HG03280 (cell line): ENCODE data around the gene BDKRB1.

Experiments
- ATAC-seq: cut with Tn5 transposase; IDR thresholded peaks from one replicate; pipeline ENCODE4 v1.9.1; 2021; ENCODE audit warnings: mild to moderate bottlenecking, moderate library complexity; ENCODE audit not compliant: unreplicated experiment

BDKRB1 gene

DNA sequence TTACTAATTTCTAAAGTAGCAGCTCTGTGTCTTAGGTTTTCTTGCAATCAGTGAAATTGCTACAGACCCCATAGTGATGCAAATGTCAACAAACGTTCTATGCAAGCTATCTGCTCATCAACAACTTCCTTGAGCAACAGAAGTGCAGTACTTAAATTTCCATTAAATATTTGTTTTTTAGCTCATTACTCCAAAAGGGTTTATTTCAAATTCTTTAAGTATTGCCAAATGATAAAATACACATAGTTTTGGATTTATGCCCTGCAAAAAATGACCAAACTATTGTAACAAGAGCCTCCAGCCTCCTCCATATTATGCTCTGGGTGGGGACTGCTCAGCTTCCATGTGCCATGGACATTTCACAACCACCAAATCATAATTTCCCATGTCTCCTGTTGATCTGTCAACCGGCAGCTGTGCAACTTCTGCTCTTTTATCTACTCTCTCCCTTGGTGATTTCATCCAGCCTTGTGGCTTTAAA is 4.4 kb downstream of the BDKRB1 start:
- ATAC-seq, result no peak

DNA sequence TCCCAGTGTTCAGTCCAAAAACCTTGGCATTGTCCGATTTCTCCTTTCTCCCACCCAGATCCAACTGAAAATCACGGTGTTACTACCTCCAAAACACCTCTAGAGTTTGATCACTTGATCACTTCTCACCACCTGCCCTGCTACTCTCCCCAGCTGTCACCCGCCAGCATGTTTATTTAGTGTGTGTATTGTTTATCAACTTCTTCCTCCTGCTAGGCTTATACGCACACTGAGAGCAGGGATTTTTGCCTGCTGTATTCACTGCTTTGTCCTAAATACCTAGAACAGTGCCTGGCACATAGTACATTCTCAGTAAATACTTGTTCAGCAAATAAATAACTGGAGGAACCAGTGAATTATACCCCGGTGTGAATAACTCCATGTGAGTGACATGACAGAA is 5.0 kb downstream of the BDKRB1 start:
- no peak for ATAC-seq

GRCh38 chr14:96261772-96262655 is 6.0 kb downstream of the BDKRB1 start:
- no peak for ATAC-seq

GRCh38 chr14:96263347-96264199 is 7.6 kb downstream of the BDKRB1 start:
- ATAC-seq, result no peak

DNA sequence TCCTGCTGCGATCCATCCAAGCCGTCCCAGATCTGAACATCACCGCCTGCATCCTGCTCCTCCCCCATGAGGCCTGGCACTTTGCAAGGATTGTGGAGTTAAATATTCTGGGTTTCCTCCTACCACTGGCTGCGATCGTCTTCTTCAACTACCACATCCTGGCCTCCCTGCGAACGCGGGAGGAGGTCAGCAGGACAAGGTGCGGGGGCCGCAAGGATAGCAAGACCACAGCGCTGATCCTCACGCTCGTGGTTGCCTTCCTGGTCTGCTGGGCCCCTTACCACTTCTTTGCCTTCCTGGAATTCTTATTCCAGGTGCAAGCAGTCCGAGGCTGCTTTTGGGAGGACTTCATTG is 8.2 kb downstream of the BDKRB1 start:
- ATAC-seq, result no peak

- no peak for ATAC-seq
Measured at GRCh38 chr14:96264853-96265252, 8.8 kb downstream of the BDKRB1 start.

DNA sequence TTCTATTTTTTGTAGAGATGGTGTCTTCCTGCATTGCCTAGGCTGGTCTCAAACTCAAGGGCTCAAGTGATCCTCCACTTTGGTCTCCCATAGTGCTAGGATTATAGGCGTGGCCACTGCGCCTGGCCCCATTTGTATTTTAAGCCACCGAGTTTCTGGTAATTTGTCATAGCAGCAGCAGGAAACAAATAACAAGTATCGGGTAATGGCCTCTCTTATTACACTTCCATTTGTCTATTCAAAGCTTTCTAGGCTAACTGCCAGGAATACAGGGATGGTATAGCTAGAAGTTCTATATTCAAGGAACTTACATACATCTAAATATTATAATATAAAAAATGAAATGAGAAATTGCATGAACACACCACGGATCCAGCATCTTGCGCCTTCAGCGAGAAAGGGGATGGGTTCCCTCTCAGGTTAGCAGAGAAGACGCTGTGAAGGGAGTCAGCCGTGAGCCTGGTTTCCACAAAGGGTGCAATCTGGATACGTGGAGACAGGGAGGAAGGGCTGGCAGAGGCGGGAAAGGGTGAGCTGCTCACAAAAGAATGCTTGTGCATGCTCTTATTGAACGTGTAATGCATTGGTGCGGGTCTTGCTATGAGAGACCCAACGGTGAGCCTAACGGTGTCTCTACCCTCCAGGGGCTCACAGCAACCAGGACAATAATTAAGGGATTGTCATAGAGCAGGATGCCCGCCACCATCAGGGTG is 9.5 kb downstream of the BDKRB1 start:
- no peak for ATAC-seq

DNA sequence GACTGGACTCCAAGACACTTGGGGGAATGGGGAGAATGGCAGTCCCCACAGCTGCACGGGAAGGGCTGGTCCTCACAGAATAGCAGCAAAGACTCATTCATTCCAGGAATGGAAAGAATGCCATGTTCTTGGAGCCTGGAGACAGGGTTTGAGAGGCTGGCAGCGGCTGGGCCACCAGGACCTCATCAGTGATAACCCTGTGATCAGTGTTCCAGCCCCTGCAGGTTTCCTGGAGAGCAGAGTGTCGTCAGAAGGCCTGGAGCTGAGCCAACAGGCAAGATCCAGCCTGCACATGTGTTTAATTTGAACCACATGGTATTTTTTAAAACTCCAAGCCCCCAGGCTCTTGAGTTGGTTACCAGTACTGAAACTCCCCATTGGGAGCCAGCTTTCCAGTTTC is 11.3 kb downstream of the BDKRB1 start:
- no peak for ATAC-seq

DNA sequence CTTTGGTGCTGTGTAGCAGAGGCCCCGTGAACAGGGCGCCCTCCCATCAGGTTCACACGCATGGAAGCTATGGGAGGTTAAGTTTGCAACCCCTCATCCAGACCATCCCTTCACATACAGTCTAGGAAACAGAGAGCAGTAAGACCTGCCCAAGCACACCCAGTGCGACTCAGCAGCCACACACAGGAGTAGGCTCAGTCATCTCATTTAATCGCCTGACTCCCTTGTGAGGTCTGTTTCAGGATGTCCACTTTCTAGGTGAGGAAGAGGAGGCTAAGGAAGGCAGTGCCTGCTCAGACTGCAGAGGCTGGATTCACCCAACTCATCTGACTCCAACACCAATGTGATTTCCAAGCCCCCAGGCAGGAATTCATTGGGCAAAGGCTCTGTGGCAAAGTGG is 11.9 kb downstream of the BDKRB1 start:
- no peak for ATAC-seq

DNA sequence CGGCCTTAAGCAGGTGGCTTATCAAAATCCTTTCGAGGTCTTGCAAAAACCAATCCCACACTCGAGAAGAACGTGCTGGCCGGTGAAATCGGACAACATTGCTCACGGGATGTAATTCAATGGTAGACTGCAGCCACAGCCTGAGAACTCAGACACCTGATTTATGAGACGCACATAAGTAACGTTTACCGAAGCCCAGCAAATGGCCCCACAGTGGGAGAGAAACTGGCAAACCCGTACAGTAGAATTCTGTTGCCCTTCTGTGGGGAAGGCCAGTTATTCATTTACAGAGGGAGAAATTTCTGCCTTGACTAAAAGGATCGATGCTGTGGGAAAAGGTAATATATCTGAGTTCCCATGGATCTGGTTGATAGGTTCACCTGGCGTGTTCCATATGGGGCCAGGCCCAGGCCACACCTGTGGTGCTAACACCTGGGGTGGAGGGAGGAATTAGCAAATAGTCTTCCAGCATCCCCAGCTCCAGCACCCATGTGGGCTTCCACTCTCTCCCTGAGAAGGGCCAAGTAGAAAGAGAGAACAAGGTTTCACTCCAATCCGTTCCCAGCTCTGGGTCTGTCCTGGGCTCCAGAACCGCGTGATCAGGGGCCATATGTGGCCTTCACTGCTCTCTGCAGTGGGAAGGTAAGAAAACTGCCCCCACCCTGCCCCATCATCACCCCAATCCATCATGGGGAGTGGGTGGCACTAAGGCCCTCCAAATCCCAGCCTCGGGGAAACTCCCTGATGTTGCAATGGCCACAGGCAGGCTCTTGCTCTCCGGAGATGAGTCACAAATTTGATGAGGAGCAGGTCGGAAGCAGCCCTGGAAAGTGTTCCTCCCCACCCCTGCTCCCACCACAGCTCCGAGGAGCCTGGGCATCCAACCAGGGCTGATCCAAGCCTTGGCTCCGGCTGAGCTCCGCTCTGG is 12.7 kb downstream of the BDKRB1 start:
- ATAC-seq, result no peak

DNA sequence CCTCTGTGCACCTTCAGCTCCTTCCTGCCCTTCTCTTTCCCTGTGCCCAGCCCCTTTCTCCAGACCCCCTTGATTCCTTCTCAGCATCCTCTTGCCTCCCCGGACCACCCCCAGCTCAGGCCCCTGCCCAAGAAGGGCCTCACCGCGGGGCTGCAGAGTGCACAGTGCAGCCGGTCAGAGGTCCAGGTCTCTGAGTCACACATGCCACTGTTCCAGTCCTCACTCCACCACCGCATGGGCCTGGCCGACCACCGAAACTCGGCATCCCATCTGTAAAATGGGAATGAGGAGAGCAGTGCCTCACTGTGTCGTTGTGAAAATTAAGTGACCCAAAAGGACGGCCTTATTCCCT is 13.3 kb downstream of the BDKRB1 start:
- no peak for ATAC-seq

DNA sequence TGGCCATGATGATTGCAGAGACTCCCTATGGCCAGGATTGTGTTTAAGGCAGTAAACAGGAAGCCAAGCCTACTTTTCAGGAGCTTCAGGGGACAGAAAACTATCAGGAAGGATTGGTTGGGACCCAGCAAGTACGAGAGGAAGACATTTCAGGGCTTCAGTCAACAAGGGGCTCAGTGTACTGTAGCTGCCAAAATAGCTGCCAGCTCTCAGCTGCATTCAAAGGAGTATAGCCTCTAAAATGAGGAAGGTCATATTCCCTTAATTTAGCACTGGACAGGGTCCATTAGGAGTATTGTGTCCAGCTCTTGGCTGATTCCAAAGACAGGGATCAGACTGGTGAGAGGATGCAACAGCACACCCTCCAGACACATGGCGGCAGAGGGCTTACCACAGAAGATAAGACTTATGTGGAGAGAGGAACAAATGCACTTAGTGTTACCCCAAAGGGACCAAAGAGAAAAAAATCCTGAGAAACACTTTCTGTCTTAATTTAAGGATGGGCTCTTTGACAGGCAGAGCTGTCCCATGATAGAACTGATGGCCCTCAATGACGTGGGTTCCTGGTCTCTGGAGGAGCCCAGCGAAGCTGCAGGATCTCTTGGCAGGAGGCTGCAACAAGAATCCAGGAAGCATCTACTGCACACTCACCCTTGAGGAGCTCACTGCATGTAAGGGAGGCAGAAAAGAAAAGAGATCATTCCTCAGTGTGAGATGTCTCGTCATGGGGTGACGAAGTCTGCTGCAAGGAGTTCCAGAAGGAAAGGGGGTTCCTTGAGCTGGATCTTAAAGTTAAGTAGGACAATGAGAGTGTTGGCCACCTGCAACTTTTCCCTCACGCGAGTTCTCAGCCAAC is 14.8 kb downstream of the BDKRB1 start:
- ATAC-seq, result no peak

GRCh38 chr14:96271421-96271762 is 15.4 kb downstream of the BDKRB1 start:
- no peak for ATAC-seq

- no peak for ATAC-seq
Measured at GRCh38 chr14:96272777-96273473, 16.9 kb downstream of the BDKRB1 start.

- no peak for ATAC-seq
Measured at GRCh38 chr14:96273629-96274028, 17.6 kb downstream of the BDKRB1 start.

GRCh38 chr14:96274122-96274521 is 18.1 kb downstream of the BDKRB1 start:
- no peak for ATAC-seq

- no peak for ATAC-seq
Measured at GRCh38 chr14:96274543-96274942, 18.5 kb downstream of the BDKRB1 start.

DNA sequence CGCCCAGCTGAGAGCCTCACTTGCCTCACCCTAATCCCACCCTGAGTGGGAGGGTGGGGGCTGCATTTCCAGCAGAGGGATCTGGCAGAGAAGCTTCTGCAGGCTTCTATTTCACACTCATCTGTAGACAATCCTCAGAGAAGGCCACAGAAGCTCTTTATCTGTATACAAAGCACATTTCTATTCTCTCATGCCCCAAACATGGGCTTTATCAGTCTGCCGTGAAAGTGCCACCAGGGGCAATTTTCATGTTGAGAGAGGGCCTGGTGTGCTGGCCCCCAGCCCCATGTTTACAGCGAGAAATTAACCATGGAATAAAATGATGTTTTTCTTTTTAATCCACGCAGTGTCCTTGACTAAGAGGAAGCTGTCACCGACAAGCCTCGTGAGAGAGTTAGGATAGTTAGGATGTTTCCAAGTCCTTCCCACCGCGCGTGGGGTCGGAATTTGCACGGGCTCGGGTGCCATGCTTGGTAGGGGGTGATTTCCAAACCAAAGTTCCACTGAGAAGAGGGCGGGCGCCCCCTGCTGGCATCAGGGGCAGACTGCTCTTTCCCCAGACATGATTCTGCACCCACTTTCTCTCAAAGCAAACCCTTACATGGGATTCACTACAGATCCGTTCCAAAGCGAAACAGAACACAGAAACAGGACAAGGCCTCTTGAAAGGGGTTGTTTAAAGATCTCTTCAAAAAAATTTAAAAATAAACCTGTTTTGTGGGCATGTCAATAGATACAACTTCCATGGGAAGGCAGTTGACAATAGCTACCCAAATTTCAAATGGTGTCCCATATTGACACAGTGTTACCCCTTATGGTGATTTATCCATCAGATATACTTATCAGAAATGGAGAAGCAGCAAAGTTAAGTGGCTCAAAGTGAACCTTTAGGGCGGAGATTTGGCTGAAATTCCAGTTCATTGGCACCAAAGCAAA is 19.4 kb downstream of the BDKRB1 start:
- no peak for ATAC-seq
